Skin of body (tissue), 2 donors: ENCODE data around the gene CLDN22. TPM values are rescaled to one million over a fixed set of nuclear protein-coding genes. Genes with fewer than 3 reads are reported as not detected.
"Not testable (repeated sequence)": the region's sequence is repeated elsewhere in the genome, so short reads cannot be mapped to it uniquely, and the experiment has no call there.

Experiments
- DNase-seq: peaks from one replicate; lab custom pipeline; 2025; lab: John Stamatoyannopoulos, UW
- total RNA-seq: library from RNA; depleted of rRNA; stranded (reverse); fragments of >200 nt; gene quantifications from one replicate; pipeline ENCODE4 v1.2.3, GENCODE V29; 2014

CLDN22 gene
- total RNA-seq, 1 donor from 2014 or later: not detected

- no peak for DNase-seq
Observed at GRCh38 chr4:183347566-183347965, 27.5 kb upstream of the CLDN22 start.

GRCh38 chr4:183347146-183347545, 27.1 kb upstream of the CLDN22 start:
- no peak for DNase-seq

GRCh38 chr4:183345261-183345660, 25.2 kb upstream of the CLDN22 start:
- no peak for DNase-seq

GRCh38 chr4:183344523-183345255, 24.6 kb upstream of the CLDN22 start:
- DNase-seq: no peak

- DNase-seq: no peak
Observed at GRCh38 chr4:183343730-183344129, 23.7 kb upstream of the CLDN22 start.

- DNase-seq: no peak
Observed at GRCh38 chr4:183342541-183343533, 22.8 kb upstream of the CLDN22 start.

GRCh38 chr4:183337833-183338232, 17.8 kb upstream of the CLDN22 start:
- DNase-seq: no peak

GRCh38 chr4:183337349-183337748, 17.3 kb upstream of the CLDN22 start:
- no peak for DNase-seq

- DNase-seq: no peak
Observed at GRCh38 chr4:183335369-183335940, 15.4 kb upstream of the CLDN22 start.

- DNase-seq: no peak
Observed at GRCh38 chr4:183333983-183334382, 13.9 kb upstream of the CLDN22 start.

GRCh38 chr4:183333202-183333601, 13.1 kb upstream of the CLDN22 start:
- no peak for DNase-seq

GRCh38 chr4:183332447-183332846, 12.4 kb upstream of the CLDN22 start:
- DNase-seq: no peak

GRCh38 chr4:183330841-183331240, 10.8 kb upstream of the CLDN22 start:
- DNase-seq: no peak

- DNase-seq: no peak
Observed at GRCh38 chr4:183329954-183330742, 10.1 kb upstream of the CLDN22 start.

- DNase-seq: no peak
Observed at GRCh38 chr4:183329244-183329643, 9.2 kb upstream of the CLDN22 start.

- no peak for DNase-seq
Observed at GRCh38 chr4:183328832-183329231, 8.8 kb upstream of the CLDN22 start.

GRCh38 chr4:183327827-183328226, 7.8 kb upstream of the CLDN22 start:
- no peak for DNase-seq

GRCh38 chr4:183326853-183327252, 6.8 kb upstream of the CLDN22 start:
- DNase-seq: no peak

- not testable (repeated sequence) for DNase-seq
Observed at GRCh38 chr4:183326387-183326786, 6.3 kb upstream of the CLDN22 start.

- DNase-seq: no peak
Observed at GRCh38 chr4:183324619-183325018, 4.5 kb upstream of the CLDN22 start.

- DNase-seq: not testable (repeated sequence)
Observed at GRCh38 chr4:183324056-183324455, 4.0 kb upstream of the CLDN22 start.
